Left renal pelvis (tissue), 4 donors: ENCODE measurements around the gene MMP23B. TPM values are rescaled to one million over a fixed set of nuclear protein-coding genes. Genes with fewer than 3 reads are reported as not detected.

Source experiments
- DNase-seq, 4 donors: peaks; one replicate each; pipeline ENCODE4 v3.0.0-alpha.2; 2013; ENCODE audit warnings: low read depth in 4 of 4, low spot score in 3 of 4
- polyA plus RNA-seq, 4 donors: library from polyadenylated mRNA; unstranded; fragments of 120-200 nt; gene quantifications; one replicate each; pipeline ENCODE4 v1.2.1, GENCODE V29; 2013; ENCODE audit not compliant: insufficient read length in 4 of 4

The MMP23B gene
- polyA plus RNA-seq, 4 donors, result 16.5 to 52.1 (median 24.5) TPM

DNA sequence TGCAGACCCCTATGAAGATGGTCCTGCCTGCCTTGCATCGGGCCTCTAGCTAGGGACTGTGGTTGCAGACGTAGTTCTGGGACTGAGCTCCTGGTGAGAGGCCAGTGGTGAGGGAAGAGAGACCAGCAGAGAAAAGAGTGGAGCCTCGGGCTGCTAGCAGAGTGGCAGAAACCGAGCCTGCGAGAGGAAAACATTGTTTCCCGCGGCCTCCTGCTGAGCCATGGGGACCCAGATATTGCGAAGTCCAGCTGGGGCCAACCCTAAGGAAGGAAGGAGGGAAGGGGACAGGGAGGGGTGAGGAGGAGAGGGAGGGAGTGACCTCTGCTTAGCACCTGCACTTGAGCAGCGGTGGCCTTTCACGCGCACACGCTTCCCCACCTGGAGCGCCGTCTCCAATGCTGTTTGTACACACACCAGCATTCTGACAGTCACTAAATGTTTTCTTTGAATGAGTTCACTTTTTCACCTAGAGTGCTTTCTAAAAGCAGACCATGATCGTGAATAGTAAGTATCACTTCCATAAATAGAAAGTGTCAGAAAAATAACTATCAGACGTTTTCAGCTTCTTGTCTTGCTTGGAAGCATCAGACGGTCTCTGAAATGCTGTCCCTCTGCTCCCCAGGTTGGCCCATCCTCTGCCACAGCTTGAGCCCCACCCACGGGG lies 29.5 kb upstream of the MMP23B start:
- DNase-seq, result no peak

DNA sequence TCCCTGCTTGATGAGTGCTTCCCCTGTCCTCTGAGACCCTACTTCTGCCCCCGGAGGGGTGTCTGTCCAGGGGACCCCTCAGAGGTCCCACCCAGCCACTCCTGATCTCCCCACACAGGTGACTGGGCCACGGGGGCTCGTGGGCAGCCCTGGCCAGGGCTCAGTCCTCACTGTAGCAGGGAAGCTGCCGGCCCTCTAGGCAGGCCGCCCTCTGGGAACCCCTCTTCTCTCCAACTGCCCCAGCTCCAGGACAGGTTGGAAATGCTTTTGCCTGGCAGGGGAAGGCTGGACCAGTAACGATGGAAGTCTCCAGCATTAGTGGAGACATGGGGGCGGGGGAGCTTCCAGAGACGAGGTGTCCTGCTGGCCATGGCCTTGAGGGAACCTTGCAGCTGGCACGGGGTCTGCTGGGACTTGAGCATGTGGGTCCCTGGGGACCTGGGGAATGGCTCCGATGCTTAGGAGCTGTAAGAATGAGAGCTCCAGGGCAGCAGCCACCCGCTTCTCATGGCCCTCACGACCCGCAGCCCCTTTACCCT lies 28.9 kb upstream of the MMP23B start:
- DNase-seq, result no peak

GRCh38 chr1:1603671-1604373 lies 28.2 kb upstream of the MMP23B start:
- DNase-seq, result no peak

- no peak for DNase-seq
These were observed 27.5 kb upstream of the MMP23B start for GRCh38 chr1:1604374-1605033.

GRCh38 chr1:1605034-1605591 lies 26.9 kb upstream of the MMP23B start:
- no peak for DNase-seq

- DNase-seq, result no peak
These were observed 26.2 kb upstream of the MMP23B start for GRCh38 chr1:1605724-1606123.

- DNase-seq, result no peak
These were observed 25.7 kb upstream of the MMP23B start for GRCh38 chr1:1606232-1606631.

DNA sequence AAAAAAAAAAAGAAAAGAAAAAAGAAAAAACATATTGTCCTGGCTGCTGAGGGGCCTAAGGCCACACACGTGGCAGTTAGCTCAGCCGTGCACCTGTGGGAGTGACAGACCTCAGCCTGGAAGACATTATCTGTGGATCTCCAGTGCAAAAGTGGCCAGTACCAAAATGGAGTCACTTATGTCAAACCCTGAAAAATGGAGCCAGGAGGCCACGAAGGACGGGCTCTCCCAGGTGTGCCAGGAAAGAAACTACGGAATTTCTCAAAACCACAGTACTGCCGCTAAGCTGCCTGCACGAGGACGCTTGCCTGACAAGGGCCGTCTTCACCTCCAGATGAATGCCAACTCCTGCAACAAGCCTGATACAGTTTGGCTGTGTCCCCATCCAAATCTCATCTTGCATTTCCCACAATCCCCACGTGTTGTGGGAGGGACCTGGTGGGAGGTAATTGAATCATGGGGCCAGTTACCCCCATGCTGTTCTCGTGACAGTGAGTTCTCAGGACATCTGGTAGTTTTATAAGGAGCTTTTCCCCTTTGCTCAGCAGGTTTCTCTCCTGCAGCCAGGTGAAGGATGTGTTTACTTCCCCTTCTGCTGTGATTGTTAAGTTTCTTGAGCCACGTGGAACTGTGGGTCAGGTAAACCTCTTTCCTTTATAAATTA lies 22.0 kb upstream of the MMP23B start:
- no peak for DNase-seq

DNA sequence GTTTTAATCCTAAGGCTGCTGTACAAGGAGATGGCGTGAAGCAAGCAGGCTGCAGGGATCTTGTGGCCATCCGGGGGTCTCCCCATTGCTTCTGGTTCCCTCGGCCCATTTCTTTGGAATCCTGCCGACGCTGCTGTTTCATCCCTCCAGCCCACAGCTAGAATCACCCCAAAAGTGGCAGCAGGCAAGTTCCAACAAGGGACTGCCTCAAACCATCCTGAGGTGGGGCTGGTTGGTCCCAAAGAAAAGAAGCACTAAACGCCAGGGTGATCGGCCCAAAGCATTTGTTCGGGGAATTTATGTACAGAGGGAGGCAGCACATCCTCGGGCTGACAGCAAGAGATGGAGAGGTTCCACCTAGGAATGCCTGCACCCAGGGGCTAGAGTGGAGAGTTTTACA lies 21.2 kb upstream of the MMP23B start:
- no peak for DNase-seq

DNA sequence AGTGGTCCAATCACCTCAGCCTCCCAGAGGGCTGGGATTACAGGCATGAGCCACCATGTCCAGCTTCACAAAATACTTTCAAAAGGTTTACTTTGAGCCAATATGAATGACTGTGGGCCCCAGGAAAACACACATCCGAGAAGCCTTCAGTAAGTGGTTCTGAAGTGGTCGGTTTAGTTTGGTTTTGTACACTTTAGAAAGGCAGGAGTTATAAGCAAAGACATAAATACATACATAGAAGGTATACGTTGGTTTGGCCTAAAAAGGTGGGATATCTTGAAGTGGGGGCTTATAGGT lies 19.9 kb upstream of the MMP23B start:
- no peak for DNase-seq

DNA sequence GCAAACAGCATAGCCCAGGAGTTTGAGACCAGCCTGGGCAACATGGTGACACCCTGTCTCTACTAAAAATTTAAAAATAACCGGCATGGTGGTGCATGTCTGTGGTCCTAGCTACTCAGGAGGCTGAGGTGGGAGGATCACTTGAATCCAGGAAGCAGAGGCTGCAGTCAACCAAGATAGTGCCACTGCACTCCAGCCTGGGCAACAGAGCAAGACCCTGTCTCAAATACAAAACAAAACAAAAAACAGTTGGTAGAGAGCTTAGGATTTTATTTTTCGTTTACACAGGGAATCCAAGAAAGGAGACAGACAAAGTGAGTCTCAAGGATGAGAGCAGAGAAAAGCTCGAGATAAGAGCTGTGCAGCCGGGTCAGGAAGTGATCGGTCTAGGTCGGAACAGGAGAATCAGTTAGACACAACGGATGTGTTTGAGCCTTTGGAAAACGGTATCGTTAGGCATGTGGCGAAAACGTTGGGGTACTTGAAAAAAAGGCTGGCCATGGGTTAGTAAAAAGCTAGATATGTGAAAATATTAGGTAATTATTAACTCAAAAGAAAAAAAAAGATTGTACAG lies 18.4 kb upstream of the MMP23B start:
- DNase-seq, result no peak

DNA sequence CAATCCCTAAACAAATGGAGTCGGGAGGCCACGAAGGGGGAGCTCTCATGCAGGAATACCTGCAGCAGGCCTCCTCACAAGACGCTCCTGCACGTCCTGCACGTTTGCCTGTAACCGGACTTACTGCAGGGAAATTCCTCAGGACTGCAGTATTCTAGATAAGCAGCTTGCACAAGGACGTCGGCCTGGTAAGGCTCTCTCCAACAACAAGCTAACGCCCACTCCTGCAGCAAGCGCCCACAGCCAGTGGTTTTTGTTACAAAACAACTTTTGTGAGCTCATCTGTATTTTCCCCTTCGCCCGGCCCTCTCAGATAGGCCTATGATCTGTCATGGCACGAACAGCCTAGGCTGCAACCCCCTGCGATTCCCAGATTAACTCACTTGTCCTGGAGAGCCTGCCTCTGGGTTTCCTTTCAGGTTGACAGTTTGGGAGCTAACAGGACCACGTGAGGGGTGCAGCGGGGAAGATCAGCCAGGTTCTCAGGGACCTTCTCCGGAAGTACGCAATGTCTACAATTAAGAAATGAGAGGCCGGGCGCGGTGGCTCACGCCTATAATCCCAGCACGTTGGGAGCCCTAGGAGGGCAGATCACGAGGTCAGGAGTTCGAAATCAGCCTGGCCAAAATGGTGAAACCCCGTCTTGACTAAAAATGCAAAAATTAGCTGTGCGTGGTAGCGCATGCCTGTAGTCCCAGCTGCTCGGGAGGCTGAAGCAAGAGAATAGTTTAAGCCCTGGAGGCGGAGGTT lies 17.6 kb upstream of the MMP23B start:
- DNase-seq, result no peak

DNA sequence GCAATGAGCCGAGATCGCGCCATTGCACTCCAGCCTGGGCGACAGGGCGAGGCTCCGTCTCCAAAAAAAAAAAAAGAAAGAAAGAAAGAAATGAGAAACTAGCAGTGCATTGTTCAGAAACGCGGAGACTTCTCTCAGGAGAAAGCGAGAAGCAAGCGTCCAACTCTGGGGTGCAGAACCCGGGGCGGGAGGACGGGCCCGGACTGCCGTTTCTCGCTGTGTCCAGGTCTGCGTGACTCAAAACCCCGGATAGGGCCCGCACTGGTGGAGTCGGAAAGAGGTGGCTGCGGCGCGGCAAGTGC lies 17.1 kb upstream of the MMP23B start:
- DNase-seq, result no peak

- DNase-seq, result peak; percentile 87 to 91 (median 90)
These were observed 16.5 kb upstream of the MMP23B start, which contains the start of gene MIB2 for GRCh38 chr1:1615256-1616044. Gene MIB2, plus strand, starts transcription at chr1:1615500. Its CDS starts 7,953 bp downstream, at chr1:1623453.

GRCh38 chr1:1616045-1616790 lies 15.8 kb upstream of the MMP23B start:
- DNase-seq, result no peak

DNA sequence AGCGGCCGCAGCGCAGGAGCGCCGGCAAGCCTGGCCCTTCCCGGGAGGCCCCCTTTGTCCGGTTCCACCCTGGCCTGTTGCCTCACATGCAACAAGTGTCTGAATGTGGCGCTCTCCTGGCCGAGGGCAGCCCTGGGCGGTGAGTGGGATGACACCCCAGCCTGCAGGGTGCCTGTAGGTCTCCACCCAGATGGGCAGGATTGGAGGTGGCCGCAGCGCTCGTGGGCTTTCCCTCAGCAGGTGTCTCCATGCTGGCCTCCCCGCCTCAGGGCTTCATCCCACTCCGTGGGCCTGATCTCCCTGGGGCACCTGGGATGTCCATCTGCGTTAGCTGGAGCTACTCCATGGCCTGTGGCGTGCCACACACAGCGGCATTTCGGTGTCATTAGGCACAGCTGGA lies 15.1 kb upstream of the MMP23B start:
- no peak for DNase-seq

- DNase-seq, result no peak
These were observed 14.5 kb upstream of the MMP23B start for GRCh38 chr1:1617516-1617915.

DNA sequence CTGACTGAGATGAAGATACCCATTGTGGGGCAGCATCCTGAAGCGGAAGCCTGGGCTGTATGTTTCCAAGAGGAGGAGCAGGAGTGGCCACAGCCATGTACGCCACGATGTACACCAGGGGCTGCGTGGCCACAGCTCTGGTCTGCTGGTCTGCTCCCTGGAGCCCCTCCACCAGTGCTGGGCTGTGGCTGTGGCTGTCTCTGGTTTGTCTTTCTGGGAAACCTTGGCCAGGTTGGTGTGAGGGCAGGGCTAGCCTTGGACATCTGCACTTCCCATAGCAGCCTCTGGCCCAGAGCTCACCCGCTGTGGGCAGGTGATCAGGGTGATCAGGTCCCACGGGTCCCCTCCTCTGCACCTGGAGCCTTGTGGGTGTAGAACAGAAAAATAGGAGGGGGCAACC lies 14.0 kb upstream of the MMP23B start:
- no peak for DNase-seq
